Heart right ventricle (tissue), 16 donors: Measurements from ENCODE around the gene MDM4. TPM values are rescaled to one million over a fixed set of nuclear protein-coding genes. Genes with fewer than 3 reads are reported as not detected.

Experiments used
- ATAC-seq, 8 donors: fragments of 200-7000 bp; cut with Tn5 transposase; one replicate each; pipeline ENCODE4 v1.9.1; 2020; ENCODE audit warnings: mild to moderate bottlenecking in 8 of 8, moderate library complexity in 8 of 8, moderate number of reproducible peaks in 1 of 8
- DNase-seq, 2 donors: peaks; one replicate each; pipeline ENCODE4 v3.0.0-alpha.2; 2020
- H3K27ac ChIP-seq, 10 donors: fragments of 200-600 bp; sonication (generic) in 2 of 10; one replicate each; pipeline versions ENCODE4 v1.5.0 to v1.8.0; 2020 to 2022; ENCODE audit warnings: mild to moderate bottlenecking in 3 of 10
- H3K27me3 ChIP-seq, 7 donors: fragments of 200-600 bp; one replicate each; pipeline ENCODE4 v1.8.0; 2021 to 2022; ENCODE audit warnings: mild to moderate bottlenecking in 2 of 7
- H3K36me3 ChIP-seq, 9 donors: fragments of 200-600 bp; sonication (generic) in 1 of 9; one replicate each; pipeline versions ENCODE4 v1.5.0 to v1.8.0; 2020 to 2022; ENCODE audit warnings: mild to moderate bottlenecking in 2 of 9
- H3K4me1 ChIP-seq, 9 donors: fragments of 200-600 bp; sonication (generic) in 1 of 9; one replicate each; pipeline versions ENCODE4 v1.5.0 to v1.8.0; 2020 to 2022; ENCODE audit warnings: mild to moderate bottlenecking in 4 of 9
- H3K4me3 ChIP-seq, 10 donors: fragments of 200-600 bp; sonication (generic) in 2 of 10; one replicate each; pipeline versions ENCODE4 v1.5.0 to v1.8.0; 2020 to 2022; ENCODE audit warnings: mild to moderate bottlenecking in 7 of 10, moderate library complexity in 2 of 10
- H3K9me3 ChIP-seq, 11 donors: fragments of 200-600 bp in 10 of 11; sonication (generic) in 2 of 11; one replicate each; pipeline versions ENCODE4 v1.5.0 to v1.8.0; 2013 to 2022; ENCODE audit warnings: mild to moderate bottlenecking in 2 of 11, control low read depth in 1 of 11, moderate library complexity in 1 of 11
- WGBS, 2 donors: extraction: QIAGEN DNeasy Blood & Tissue Kit; methylation state at CpG; one replicate each; pipeline ENCODE4 v1.1.7; 2013; ENCODE audit warnings: inconsistent platforms in 1 of 2; 5-methylcytosine and 5-hydroxymethylcytosine counted together
- intact Hi-C, 10 donors: fragments of 100-400 bp; cut with DNase I; formaldehyde crosslinking; loops; one replicate each; pipeline versions ENCODE4 v1.11.1 to v1.14.2; 2022
- polyA plus RNA-seq, 2 donors: library from polyadenylated mRNA; stranded (reverse); fragments of 200-250 nt; gene quantifications; one replicate each; pipeline ENCODE4 v1.2.3, GENCODE V29; 2013
- total RNA-seq, 10 donors: library from RNA; stranded (reverse); fragmentation: NEBNext Ultra II Directional in 3 of 10; extraction: Animal tissue kit (Norgen Biotek cat#: 25700) in 3 of 10; gene quantifications; one replicate each; pipeline versions ENCODE4 v1.2.1 to v1.2.4, GENCODE V29; 2021 to 2023
- TF ChIP-seq, protein P1 (sequence below), 9 donors: fragments of 200-600 bp; sonication (generic) in 2 of 9; IDR thresholded peaks; one replicate each; pipeline versions ENCODE4 v1.5.0 to v1.8.0; 2021 to 2022; ENCODE audit warnings: antibody characterized with exemption in 9 of 9, mild to moderate bottlenecking in 5 of 9, moderate library complexity in 1 of 9
- donor health status: Arrhythmogenic right ventricular cardiomyopathy.
- donor health status: ischemic (EF 13 %, LVEDD 7.1; RV severe dilation, severe dysfunction).
- donor health status: healthy with polysubstance abuse.
- donor health status: DM: no; HTN: yes; CAD: no.
- donor health status: DM: no; HTN: no; CAD: no.
- donor health status: ischemic (EF 25% LVEDD 6.9; RV normal size, moderate dysfunction).
- donor health status: ischemic (EF 25% LVEDD 5.7; RV mildly dilated, moderate dysfunction).
- donor health status: healthy.
- donor health status: DM: yes; HTN: yes; CAD: no.
- donor health status: Ischemic cardiomyopathy.
- donor health status: ischemic (EF 35%, LVEDD 5.7; RV mildly dilated, moderate dysfunction).
- donor health status: nonischemic (EF 11% LVEDD 7.7; RV severe dilation, severe dysfunction).
- donor health status: DM: yes; HTN: yes; CAD: no.
- donor health status: PGD.
- donor health status: ischemic (EF 29% LVEDD 5.4; RV normal size, mild dysfunction).
- donor health status: nonischemic (EF 23%, LVEDD 6.1; RV moderate dilation, normal function).

The MDM4 gene
- total and polyA plus RNA-seq, 12 donors = 3.7 to 43.7 (median 38.7) TPM

DNA sequence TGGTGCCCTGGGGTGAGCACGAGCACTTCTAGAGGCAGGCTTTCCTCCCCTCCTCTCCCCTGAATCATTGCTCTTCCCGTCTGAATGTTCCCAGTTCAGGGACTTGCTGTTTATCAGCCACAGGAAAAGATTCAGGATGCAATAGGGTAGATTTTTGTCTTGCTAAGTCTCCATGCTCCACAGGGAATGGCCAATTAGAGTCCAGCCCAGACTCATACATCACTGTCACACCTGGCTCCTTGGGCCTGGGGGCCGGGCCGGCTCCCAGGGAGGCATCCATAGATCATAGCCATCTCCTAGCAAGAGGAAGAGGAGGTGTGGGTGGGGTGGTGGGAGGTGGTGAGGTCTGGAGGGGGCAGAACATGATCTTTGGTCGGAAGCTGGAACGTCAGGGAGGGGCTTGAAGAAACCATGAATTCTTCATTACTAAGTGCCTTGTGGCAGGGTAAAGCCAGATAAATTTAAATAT lies 85.9 kb downstream of the MDM4 start:
- no peaks in the 10 kb centered on the region for H3K36me3 ChIP-seq
- TF ChIP-seq, protein P1, sequence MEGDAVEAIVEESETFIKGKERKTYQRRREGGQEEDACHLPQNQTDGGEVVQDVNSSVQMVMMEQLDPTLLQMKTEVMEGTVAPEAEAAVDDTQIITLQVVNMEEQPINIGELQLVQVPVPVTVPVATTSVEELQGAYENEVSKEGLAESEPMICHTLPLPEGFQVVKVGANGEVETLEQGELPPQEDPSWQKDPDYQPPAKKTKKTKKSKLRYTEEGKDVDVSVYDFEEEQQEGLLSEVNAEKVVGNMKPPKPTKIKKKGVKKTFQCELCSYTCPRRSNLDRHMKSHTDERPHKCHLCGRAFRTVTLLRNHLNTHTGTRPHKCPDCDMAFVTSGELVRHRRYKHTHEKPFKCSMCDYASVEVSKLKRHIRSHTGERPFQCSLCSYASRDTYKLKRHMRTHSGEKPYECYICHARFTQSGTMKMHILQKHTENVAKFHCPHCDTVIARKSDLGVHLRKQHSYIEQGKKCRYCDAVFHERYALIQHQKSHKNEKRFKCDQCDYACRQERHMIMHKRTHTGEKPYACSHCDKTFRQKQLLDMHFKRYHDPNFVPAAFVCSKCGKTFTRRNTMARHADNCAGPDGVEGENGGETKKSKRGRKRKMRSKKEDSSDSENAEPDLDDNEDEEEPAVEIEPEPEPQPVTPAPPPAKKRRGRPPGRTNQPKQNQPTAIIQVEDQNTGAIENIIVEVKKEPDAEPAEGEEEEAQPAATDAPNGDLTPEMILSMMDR (IDR thresholded peaks at IDR 0.05) = no peak
- H3K4me3 ChIP-seq = no peak overlapping the region
- H3K9me3 ChIP-seq = no peaks in the 10 kb centered on the region
- 47 to 56% methylated on average over 6 of the region's 6 CpGs for WGBS, 2 donors
- peaks cover 0 to 29% (median 13%) of the 10 kb centered on the region in 7 donors for H3K27me3 ChIP-seq
- no peaks in the 10 kb centered on the region for H3K4me1 ChIP-seq
- no peak for DNase-seq
- H3K27ac ChIP-seq = no peak overlapping the region
- no peak for ATAC-seq
- intact Hi-C loops = no loop called here

DNA sequence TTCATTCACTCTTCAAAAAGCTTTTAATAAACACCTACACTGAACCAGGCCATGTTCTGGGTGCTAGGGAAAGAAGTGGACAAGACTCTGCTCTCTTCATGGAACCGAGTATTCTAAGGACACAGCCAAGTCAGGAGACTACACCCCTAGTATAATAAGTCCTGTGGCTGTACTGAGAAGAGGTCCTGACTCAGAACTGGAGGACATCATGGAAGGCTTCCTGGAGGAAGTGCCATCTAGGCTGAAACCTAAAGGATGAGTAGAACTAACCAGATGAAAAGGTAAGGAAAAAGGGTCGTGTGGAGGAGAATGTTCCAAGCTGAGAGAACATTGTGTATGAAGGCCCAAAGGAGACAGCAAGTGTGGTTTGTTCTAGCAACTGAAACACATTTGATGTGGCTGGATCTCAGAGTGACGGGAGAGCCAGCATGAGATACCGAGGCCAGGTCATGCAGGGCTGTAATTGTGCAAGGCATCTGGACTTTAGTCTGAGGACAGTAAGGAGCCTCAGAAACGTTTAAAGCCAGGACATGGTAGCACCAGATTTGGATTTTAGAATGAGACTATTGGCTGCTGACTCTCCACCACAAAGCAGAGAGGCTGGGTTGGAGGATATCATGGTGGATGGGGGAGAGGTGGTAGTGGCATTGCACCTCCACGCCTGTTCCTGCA lies 86.8 kb downstream of the MDM4 start:
- Histone ChIP-seq H3K4me3 (no peak overlapping the region), H3K9me3 (no peaks in the 10 kb centered on the region), H3K4me1 (no peaks in the 10 kb centered on the region), H3K27me3 (peaks cover 0 to 37% (median 17%) of the 10 kb centered on the region in 7 donors), H3K36me3 (no peaks in the 10 kb centered on the region), H3K27ac (no peak overlapping the region)
- TF ChIP-seq, protein P1 (IDR thresholded peaks at IDR 0.05) = no peak
- WGBS, 2 donors = 74 to 82% methylated on average over 6 of the region's 6 CpGs
- intact Hi-C loops = no loop called here
- DNase-seq = no peak
- no peak for ATAC-seq

GRCh38 chr1:204605791-204606190 lies 89.6 kb downstream of the MDM4 start:
- no peak for DNase-seq
- H3K4me3 ChIP-seq = no peak overlapping the region
- H3K36me3 ChIP-seq = no peaks in the 10 kb centered on the region
- H3K27ac ChIP-seq = no peak overlapping the region
- intact Hi-C loops = no loop called here
- TF ChIP-seq, protein P1 (IDR thresholded peaks at IDR 0.05) = no peak
- no peaks in the 10 kb centered on the region for H3K9me3 ChIP-seq
- H3K27me3 ChIP-seq = peaks cover 0 to 46% (median 10%) of the 10 kb centered on the region in 7 donors
- no peaks in the 10 kb centered on the region for H3K4me1 ChIP-seq
- no peak for ATAC-seq
- WGBS, 2 donors = 72 to 73% methylated on average over 7 of the region's 7 CpGs

Other genes starting within 250 kb of the MDM4 start
- 10 to 100 TPM in 9 of 10 donors, 1 to 10 TPM in 1; 4.8 to 34.9 (median 19.2) TPM for gene PLEKHA6, start 156.5 kb upstream of the MDM4 start, total RNA-seq
- gene PLEKHA6, start 156.5 kb upstream of the MDM4 start, polyA plus RNA-seq = 10 to 100 TPM in 1 of 2 donors, 1 to 10 TPM in 1; 3.3 to 18.2 TPM
- gene PPP1R15B, start 104.6 kb upstream of the MDM4 start, total RNA-seq = 10 to 100 TPM; 18.1 to 47.3 (median 22.5) TPM
- gene PPP1R15B, start 104.6 kb upstream of the MDM4 start, polyA plus RNA-seq = 10 to 100 TPM in 1 of 2 donors, 1 to 10 TPM in 1; 8.4 to 13.0 TPM
- 10 to 100 TPM; 16.4 to 31.9 (median 23.0) TPM for gene PIK3C2B, start 21.6 kb upstream of the MDM4 start, total RNA-seq
- gene PIK3C2B, start 21.6 kb upstream of the MDM4 start, polyA plus RNA-seq = 10 to 100 TPM in 1 of 2 donors, 1 to 10 TPM in 1; 4.4 to 16.6 TPM
- gene LRRN2, start 169.3 kb downstream of the MDM4 start, total RNA-seq = 1 to 10 TPM in 9 of 10 donors, under 1 TPM in 1; 0.95 to 2.9 (median 1.1) TPM
- gene LRRN2, start 169.3 kb downstream of the MDM4 start, polyA plus RNA-seq = 1 to 10 TPM in 1 of 2 donors, under 1 TPM in 1; 0.73 to 1.9 TPM